Spleen (tissue), 7 donors: ENCODE results near the gene HPCAL1.

ENCODE experiments used
- CTCF ChIP-seq, 11 experiments: fragments of 200-600 bp in 7 of 11; fragments of 450-650 bp in 4 of 11; sonication (generic) in 4 of 11; IDR thresholded peaks in 8 of 11; conservative IDR thresholded peaks in 3 of 11; 1 replicate in 7 of 11; 2 replicates in 4 of 11; pipeline versions ENCODE4 v1.4.0 to v1.8.0; 2016 to 2021; ENCODE audit warnings: antibody characterized with exemption in 11 of 11, inconsistent platforms in 4 of 11, mild to moderate bottlenecking in 1 of 11
- POLR2A ChIP-seq, 3 donors: fragments of 450-650 bp; IDR thresholded peaks; one replicate each; pipeline ENCODE4 v1.5.1; 2017; ENCODE audit warnings: antibody characterized with exemption in 3 of 3, mild to moderate bottlenecking in 1 of 3
- POLR2AphosphoS5 ChIP-seq, 3 donors: sonication (generic); formaldehyde crosslinking; IDR thresholded peaks; one replicate each; pipeline ENCODE4 v1.5.1; 2017; ENCODE audit warnings: antibody characterized with exemption in 3 of 3
- donor health status: DM: no; HTN: no; CAD: no; lungs with moderate emphysema.
- donor health status: DM: no; HTN: no; CAD: no.
- donor health status: DM: no; HTN: no; CAD: no.

- TF ChIP-seq POLR2AphosphoS5 (IDR thresholded peaks at IDR 0.05) (no peak), CTCF (IDR thresholded peaks at IDR 0.05 in 8 of 11, conservative IDR thresholded peaks at IDR 0.05 in 3 of 11) (no peak), POLR2A (IDR thresholded peaks at IDR 0.05) (no peak)
Observed at GRCh38 chr2:10415048-10415447, 112.3 kb downstream of the HPCAL1 start.
